Stimulated activated naive CD4-positive, alpha-beta T cell treated with Interleukin-2 at 50 U/mL for 16 hours (primary cell): ENCODE data around the gene NUS1.
"Not testable (repeated sequence)": the region's sequence is repeated elsewhere in the genome, so short reads cannot be mapped to it uniquely, and the experiment has no call there.

Source experiments
- DNase-seq: peaks from one replicate; lab custom pipeline; 2025; lab: John Stamatoyannopoulos, UW

The NUS1 gene

GRCh38 chr6:117711369-117711768 lies 36.1 kb downstream of the NUS1 start:
- DNase-seq: no peak

GRCh38 chr6:117718895-117719294 lies 43.6 kb downstream of the NUS1 start:
- no peak for DNase-seq

- not testable (repeated sequence) for DNase-seq
These were observed 46.3 kb downstream of the NUS1 start for GRCh38 chr6:117721520-117721919.

GRCh38 chr6:117728626-117729025 lies 53.4 kb downstream of the NUS1 start:
- no peak for DNase-seq

GRCh38 chr6:117729613-117730012 lies 54.3 kb downstream of the NUS1 start:
- DNase-seq: no peak

- no peak for DNase-seq
These were observed 58.1 kb downstream of the NUS1 start for GRCh38 chr6:117733341-117733740.

GRCh38 chr6:117739869-117740268 lies 64.6 kb downstream of the NUS1 start:
- DNase-seq: no peak

GRCh38 chr6:117740605-117741004 lies 65.3 kb downstream of the NUS1 start:
- DNase-seq: no peak

GRCh38 chr6:117750675-117751074 lies 75.4 kb downstream of the NUS1 start:
- not testable (repeated sequence) for DNase-seq
